Cerebellar nuclear complex (tissue), 1 donor: ENCODE measurements around the gene CWC27.
"Not testable (repeated sequence)": the region's sequence is repeated elsewhere in the genome, so short reads cannot be mapped to it uniquely, and the experiment has no call there.

Experiments
- DNase-seq, 2 experiments: peaks; one replicate each; lab custom pipeline; 2025; lab: John Stamatoyannopoulos, UW

CWC27 gene

GRCh38 chr5:64839936-64840335 is 71.2 kb downstream of the CWC27 start:
- DNase-seq, result no peak

GRCh38 chr5:64840958-64841357 is 72.2 kb downstream of the CWC27 start:
- no peak for DNase-seq

DNA sequence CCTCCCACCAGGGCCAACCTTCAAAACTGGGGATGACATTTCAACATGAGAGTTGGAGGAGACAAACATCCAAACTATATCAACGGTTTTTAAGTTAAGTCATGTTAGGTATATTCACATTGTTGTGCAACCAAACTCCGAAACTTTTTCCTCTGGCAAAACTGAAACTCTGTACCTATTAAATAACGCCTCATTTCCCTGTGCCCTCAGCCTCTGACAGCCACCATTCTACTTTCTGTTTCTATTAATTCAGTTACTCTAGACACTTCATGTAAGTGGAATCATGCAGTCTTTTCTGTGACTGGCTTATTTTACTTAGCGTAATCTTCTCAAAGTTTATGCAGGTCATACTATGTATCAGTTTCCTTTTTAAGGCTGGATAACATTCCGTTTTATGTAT is 85.0 kb downstream of the CWC27 start:
- DNase-seq, result no peak

GRCh38 chr5:64854855-64855254 is 86.1 kb downstream of the CWC27 start:
- DNase-seq, result no peak

DNA sequence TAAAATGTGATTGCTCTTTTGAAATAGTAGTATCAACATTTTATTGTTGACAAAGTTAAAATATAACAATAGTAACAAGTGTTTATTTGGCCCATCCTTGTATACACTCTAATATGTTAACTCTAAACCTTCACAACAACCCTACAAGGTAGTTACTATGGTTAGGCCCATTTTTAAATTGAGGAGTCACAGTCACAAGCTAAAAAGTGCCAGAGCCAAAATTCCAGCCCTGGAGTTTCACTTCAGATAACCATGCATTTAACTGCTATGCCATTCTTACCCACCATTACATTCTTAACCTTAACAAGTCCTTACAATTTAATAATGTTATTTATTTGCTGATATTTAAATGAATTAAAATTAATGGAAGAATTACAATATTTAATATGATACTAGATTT is 91.2 kb downstream of the CWC27 start:
- DNase-seq, result no peak

DNA sequence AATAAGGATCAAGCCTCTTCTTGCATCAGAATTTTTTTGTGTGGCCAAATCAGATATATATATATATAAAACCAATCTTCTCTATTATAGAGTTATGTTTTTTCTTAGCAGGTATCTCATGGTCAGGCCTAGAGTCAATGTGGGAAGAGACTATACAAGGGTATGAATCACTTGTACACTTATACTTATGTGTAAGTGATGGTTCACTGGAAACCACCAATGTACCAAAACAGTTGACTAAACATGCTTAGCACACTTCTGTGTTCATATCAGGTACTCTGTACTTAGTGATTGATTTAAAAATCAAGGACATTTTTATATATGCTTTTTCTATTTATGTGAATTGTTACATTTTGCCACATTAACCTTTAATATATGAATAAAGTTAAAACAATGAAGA is 92.6 kb downstream of the CWC27 start:
- no peak for DNase-seq

- DNase-seq, result no peak
These were observed 95.4 kb downstream of the CWC27 start for GRCh38 chr5:64864171-64864570.

DNA sequence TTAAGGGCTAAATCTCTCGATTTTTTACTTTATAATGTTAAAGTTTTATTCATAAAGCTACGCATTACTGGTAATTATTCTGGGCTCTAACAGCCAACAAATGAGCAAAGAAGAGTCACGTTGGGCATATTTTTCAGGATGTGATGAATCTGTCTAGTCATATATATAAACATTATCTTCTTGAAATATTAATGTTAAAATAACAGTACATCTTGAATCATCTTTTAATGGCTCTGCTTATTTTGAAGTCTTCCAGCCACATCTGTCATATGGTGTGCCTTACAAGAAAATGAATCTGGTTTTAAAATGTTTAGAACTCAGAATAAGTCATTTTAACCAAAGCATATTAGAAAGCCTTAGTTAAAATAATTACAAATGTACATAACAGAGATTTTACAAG is 96.9 kb downstream of the CWC27 start:
- DNase-seq, result no peak

DNA sequence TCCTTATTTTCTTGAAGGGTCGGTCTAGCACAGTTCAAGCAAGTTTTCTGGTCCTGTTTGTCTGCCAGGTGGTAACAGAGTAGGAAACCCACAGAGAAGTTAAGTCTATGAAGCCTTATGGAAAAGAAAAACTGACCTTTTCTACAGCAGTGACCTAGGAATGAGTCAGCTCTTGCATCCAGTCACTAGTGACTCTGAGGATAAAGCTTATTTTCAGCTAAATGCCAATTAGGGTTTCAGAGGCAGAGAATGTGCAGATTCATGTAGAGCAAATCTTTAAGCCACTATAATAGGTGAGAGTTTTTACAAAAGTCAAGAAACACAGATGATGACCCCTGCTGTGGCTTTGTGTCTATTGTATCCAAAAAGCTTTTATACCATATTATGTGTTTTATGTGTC is 100.7 kb downstream of the CWC27 start:
- DNase-seq, result no peak

DNA sequence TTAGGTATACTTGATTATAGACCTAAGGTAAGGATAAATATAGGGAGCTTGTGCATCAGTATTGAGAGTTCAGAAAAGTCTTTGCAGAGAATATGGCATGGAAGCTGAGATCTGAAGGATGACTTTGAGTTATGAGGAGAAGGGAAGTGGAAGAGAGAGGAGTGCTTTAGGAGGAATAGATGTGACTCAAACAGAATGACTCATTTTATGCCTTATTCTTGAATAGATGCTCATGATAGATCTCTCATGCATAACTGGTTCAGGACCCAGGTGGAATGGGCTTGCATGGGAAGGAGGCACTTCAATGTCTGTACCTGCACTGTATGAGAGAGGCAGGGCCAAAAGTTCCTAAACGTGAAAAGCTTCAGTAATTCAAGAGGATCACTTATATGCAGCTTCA is 103.3 kb downstream of the CWC27 start:
- DNase-seq, result no peak

DNA sequence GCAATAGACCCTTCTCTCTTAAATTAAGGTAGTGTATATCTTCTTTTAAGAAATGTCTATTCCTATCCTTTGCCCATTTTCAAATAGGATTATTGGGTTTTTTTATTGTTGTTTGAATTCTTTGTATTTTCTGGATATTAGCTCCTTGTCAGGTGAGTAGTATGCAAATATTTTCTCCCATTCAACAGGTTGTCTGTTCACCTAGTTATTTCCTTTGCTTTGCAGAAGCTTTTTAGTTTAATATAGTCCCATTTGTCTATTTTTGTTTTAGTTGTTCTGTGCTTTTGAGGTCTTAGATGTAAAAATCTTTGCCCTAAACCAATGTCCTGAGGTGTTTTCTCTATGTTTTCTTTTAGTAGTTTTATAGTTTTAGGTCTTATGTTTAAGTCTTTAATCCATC is 104.7 kb downstream of the CWC27 start:
- DNase-seq, result no peak

DNA sequence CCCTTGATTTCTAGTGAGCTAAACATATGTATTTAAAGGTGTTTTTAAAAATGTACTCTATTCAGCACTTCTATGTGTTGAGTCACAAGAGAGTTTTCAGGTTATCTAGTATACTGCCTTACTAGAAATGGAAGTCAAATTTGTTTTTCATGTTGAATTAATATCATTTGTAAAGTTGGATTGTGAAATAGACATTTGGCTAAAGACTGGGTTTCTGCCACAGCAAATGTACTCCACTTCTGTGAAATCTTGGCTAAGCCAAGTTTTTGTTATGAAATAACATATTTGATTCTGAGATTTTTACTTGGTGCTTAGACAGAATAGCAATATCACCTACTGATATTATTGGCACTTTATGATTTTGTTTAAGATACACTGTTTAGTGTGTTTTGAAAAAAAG is 106.0 kb downstream of the CWC27 start:
- DNase-seq, result no peak

GRCh38 chr5:64876203-64876602 is 107.5 kb downstream of the CWC27 start:
- no peak for DNase-seq

- DNase-seq, result no peak
These were observed 112.1 kb downstream of the CWC27 start for GRCh38 chr5:64880821-64881220.

- DNase-seq, result no peak
These were observed 115.2 kb downstream of the CWC27 start for GRCh38 chr5:64883912-64884311.

- no peak for DNase-seq
These were observed 115.8 kb downstream of the CWC27 start for GRCh38 chr5:64884541-64884940.

DNA sequence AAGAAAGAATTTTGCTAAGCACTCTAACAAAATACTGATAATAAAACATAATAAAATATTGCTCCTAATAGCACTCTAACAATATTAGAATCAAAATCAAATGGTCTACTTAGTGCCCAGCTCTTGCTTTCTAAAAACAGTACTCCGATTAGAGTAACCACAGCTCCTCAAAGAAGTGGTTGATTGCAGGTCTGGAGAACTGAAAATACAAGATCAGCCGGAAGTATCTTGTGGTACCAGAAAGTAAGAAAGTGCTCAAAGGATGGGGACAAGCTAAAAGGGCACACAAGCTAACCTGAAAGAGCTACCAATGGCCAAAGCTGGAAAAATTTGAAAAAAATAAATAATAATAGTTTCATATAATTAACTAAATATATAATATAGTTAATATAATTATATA is 119.2 kb downstream of the CWC27 start:
- no peak for DNase-seq

- no peak for DNase-seq
These were observed 127.0 kb downstream of the CWC27 start for GRCh38 chr5:64895748-64896147.

DNA sequence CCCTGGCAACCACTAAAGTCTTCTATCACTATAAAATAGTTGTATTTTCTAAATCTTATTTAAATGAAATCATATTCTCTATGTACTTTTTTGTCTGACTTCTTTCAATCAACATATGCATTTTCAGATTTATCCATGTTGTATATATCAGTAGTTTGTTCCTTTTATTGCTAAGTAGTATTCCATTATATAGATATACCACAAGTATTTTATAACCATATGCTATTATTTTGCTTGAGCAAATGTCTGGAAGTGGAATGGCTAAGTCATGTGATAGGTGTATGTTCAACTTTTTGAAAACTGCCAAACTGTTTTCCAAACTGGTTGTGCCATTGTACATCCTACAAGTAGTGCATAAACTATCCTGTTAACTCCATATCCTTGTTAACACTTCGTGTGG is 131.1 kb downstream of the CWC27 start:
- no peak for DNase-seq

- DNase-seq, result no peak
These were observed 131.9 kb downstream of the CWC27 start for GRCh38 chr5:64900618-64901017.

GRCh38 chr5:64907399-64907798 is 138.7 kb downstream of the CWC27 start:
- DNase-seq, result not testable (repeated sequence)

GRCh38 chr5:64914396-64914795 is 145.7 kb downstream of the CWC27 start:
- no peak for DNase-seq

GRCh38 chr5:64918083-64918482 is 149.4 kb downstream of the CWC27 start:
- no peak for DNase-seq

GRCh38 chr5:64921386-64921785 is 152.7 kb downstream of the CWC27 start:
- DNase-seq, result no peak

DNA sequence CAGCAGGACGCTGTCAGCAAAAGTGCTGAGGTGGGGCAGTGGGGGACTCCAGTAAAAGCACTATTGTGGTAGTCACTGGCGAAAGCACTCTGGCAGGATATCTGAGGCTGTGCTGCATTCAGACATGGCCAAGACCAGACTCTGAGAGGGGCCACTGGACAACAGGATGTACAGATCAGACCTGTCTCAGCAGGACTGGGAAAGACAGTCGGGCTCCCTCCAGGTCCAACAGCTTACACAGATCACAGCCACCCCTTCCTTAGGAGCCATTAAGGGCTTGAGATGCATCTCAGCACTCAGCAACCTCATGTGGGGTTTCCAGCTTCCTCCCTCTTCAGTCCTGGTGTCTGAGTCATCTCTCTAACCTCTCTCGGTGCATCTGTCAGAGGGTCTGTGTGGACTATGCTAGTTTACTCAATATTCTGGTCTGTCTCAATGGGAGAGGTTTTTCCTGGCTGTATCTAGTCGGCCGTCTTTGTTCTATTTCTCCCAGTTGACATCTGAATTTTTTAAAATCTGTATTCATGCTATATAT is 154.5 kb downstream of the CWC27 start:
- DNase-seq, result no peak
